Activated T-helper 17 cell treated with anti-CD3 and anti-CD28 coated beads, Interleukin-2, amount 50 U/mL, for 72 hours (primary cell): ENCODE measurements around the gene AGMO. TPM values are rescaled to one million over a fixed set of nuclear protein-coding genes. Genes with fewer than 3 reads are reported as not detected.

Experiments used
- ATAC-seq: fragments of 150-1000 bp; cut with Tn5 transposase; replicated peaks from 2 replicates; pipeline ENCODE4 v1.10.0; 2021; ENCODE audit warnings: mild to moderate bottlenecking, moderate library complexity
- H3K27ac Mint-ChIP-seq: one replicate; pipeline ENCODE4 v1.8.0; 2022; ENCODE audit warnings: mixed read lengths
- H3K27me3 Mint-ChIP-seq: one replicate; pipeline ENCODE4 v1.8.0; 2022; ENCODE audit warnings: mixed read lengths
- H3K36me3 Mint-ChIP-seq: one replicate; pipeline ENCODE4 v1.8.0; 2022; ENCODE audit warnings: low read depth, mild to moderate bottlenecking, mixed read lengths
- H3K4me1 Mint-ChIP-seq: one replicate; pipeline ENCODE4 v1.8.0; 2022; ENCODE audit warnings: mixed read lengths
- H3K4me3 Mint-ChIP-seq: one replicate; pipeline ENCODE4 v1.8.0; 2022; ENCODE audit warnings: mild to moderate bottlenecking, mixed read lengths
- H3K9me3 Mint-ChIP-seq: one replicate; pipeline ENCODE4 v1.8.0; 2022; ENCODE audit warnings: mixed read lengths
- total RNA-seq, 2 donors: library from RNA; stranded (reverse); gene quantifications; one replicate each; pipeline ENCODE4 v1.2.3, GENCODE V29; 2022

AGMO gene
- total RNA-seq, 2 donors from 2014 or later: not detected

DNA sequence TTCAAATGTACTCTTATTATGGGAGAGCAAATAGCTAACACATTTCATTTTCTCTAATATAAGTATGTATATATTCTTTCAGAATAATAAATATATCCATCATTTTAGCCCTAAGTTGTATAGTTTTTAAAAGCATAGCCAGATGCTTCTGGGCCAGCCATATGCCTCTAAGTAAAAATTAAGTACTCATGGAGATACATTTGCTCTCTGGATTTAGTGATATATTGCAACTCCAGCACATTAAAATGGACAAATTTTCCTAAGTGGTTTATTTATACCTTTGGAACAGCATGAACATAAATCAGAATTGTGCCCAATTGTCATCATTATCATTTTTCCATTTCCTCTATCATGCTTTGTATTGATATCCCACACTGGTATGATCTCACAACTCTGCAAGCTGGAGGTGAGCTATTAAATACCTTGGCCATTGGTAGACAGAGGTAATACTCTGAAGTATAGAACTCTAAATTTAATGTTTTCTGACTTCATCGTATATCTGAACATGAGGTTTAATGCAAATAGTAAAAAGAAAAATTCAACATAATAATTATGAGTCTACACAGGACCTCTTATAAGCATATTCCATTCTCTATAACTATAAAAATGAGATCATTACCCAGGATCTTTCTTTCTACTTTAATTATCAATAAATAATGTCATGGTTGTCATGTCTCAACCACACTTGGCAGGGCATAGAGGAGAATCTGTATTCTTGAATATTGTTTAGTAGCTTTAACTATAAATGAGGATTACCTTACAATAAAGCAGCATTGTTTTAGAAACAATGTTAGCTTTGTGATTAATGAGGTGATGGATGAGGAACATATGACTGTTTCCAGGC, 90.8 kb downstream of the AGMO start:
- H3K4me1 Mint-ChIP-seq: no peaks in the 10 kb centered on the region
- H3K27ac Mint-ChIP-seq: no peak overlapping the region
- no peak for ATAC-seq
- peaks cover 4% of the 10 kb centered on the region for H3K9me3 Mint-ChIP-seq
- H3K27me3 Mint-ChIP-seq: no peaks in the 10 kb centered on the region
- H3K4me3 Mint-ChIP-seq: no peak overlapping the region
- H3K36me3 Mint-ChIP-seq: no peaks in the 10 kb centered on the region

GRCh38 chr7:15464667-15465121, 97.1 kb downstream of the AGMO start:
- peaks cover 4% of the 10 kb centered on the region for H3K9me3 Mint-ChIP-seq
- no peak overlapping the region for H3K4me3 Mint-ChIP-seq
- no peaks in the 10 kb centered on the region for H3K27me3 Mint-ChIP-seq

GRCh38 chr7:15463801-15464666, 97.8 kb downstream of the AGMO start:
- Mint-ChIP-seq H3K4me3 (no peak overlapping the region), H3K27ac (no peak overlapping the region), H3K27me3 (no peaks in the 10 kb centered on the region), H3K4me1 (no peaks in the 10 kb centered on the region), H3K9me3 (peaks cover 4% of the 10 kb centered on the region), H3K36me3 (no peaks in the 10 kb centered on the region)
- no peak for ATAC-seq

More at GRCh38 chr7:15464667-15465121, 97.1 kb downstream of the AGMO start:
- Mint-ChIP-seq H3K27ac (no peak overlapping the region), H3K4me1 (no peaks in the 10 kb centered on the region), H3K36me3 (no peaks in the 10 kb centered on the region)
- no peak for ATAC-seq

DNA sequence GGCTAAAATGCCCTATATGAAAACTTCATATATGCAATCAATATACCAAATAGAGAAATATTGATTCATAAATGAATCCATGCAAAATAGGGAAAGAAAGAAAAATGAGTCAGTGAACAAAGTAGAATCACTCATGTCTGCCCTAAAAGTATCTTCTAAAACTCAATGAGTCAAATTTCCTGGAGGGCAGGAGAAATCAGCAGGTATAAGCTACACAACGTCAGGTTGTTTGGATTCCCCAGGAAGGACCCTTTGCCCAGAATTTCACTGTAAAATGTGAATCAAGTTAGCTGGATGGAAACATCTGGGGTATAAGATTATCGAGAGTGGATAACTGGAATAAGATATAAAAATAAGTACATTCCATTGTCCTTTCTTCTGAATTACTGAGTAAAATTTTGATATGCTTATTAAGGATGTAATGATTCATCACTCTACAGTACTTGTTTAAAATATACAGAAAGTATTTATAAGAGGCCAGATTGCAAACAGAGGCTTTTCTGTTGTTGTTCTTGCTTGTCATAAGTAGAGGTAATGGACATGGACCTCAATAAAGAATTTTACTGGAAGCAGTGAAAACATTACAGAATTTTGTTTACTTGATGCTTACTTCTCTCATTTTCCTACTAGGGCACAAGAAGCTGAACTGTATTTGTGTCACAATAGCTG, 99.0 kb downstream of the AGMO start:
- Mint-ChIP-seq H3K4me1 (no peaks in the 10 kb centered on the region), H3K27me3 (no peaks in the 10 kb centered on the region), H3K4me3 (no peak overlapping the region), H3K27ac (no peak overlapping the region), H3K36me3 (no peaks in the 10 kb centered on the region), H3K9me3 (peaks cover 8% of the 10 kb centered on the region)
- no peak for ATAC-seq

GRCh38 chr7:15461576-15461975, 100.2 kb downstream of the AGMO start:
- Mint-ChIP-seq H3K4me3 (no peak overlapping the region), H3K9me3 (peaks cover 8% of the 10 kb centered on the region), H3K36me3 (no peaks in the 10 kb centered on the region), H3K27ac (no peak overlapping the region), H3K4me1 (no peaks in the 10 kb centered on the region), H3K27me3 (no peaks in the 10 kb centered on the region)
- no peak for ATAC-seq

- H3K9me3 Mint-ChIP-seq: peaks cover 8% of the 10 kb centered on the region
These were observed 102.7 kb downstream of the AGMO start for GRCh38 chr7:15459018-15459615.

DNA sequence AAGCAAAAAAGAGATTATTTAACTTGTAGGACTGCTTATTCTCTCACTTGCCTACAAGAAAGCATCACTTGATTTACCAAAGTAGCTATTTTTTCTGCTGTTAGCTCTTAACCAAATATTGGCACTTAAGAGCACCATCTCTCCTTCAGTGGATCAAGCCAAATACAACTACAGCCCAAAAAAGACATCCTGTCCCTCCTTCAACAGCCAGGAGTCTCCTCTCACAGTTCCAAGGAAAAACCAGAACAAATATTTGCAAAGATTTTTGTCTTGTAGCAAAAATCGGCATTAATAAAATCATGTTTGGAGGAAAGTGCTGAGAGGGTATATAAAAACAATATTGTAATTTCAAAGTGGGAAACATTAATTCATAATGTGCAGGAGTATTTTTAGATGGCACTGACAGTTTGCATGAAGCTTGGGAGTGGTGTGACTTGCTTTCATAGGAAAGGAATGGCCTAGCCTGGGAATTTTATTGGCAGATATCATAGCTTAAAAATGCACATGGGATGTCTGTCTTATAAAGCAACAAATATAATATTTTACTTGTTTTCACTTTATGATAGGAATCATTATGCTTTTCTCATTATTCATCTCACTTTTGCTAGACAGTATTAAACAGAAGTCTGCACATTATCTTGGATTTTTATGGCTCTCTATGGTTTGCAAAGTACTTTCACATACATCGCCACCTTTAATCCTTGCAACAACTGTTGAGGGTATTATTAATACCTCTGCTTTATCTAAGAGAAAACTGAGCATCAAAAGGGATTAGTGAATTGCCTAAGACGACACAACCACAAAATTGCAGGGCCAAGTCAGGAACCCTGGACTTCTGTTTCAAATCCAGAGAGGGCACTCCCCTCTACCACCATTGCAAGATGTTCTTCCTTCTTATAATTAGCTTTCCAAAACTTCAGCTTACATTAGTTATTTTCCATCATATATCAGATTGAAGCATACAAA, 103.5 kb downstream of the AGMO start:
- ATAC-seq: no peak
- Mint-ChIP-seq H3K36me3 (no peaks in the 10 kb centered on the region), H3K4me1 (no peaks in the 10 kb centered on the region), H3K4me3 (no peak overlapping the region), H3K9me3 (peaks cover 8% of the 10 kb centered on the region), H3K27me3 (no peaks in the 10 kb centered on the region), H3K27ac (no peak overlapping the region)

More at GRCh38 chr7:15459018-15459615, 102.7 kb downstream of the AGMO start:
- no peak overlapping the region for H3K4me3 Mint-ChIP-seq
- no peak for ATAC-seq
- H3K27ac Mint-ChIP-seq: no peak overlapping the region
- no peaks in the 10 kb centered on the region for H3K4me1 Mint-ChIP-seq
- H3K27me3 Mint-ChIP-seq: no peaks in the 10 kb centered on the region
- H3K36me3 Mint-ChIP-seq: no peaks in the 10 kb centered on the region

DNA sequence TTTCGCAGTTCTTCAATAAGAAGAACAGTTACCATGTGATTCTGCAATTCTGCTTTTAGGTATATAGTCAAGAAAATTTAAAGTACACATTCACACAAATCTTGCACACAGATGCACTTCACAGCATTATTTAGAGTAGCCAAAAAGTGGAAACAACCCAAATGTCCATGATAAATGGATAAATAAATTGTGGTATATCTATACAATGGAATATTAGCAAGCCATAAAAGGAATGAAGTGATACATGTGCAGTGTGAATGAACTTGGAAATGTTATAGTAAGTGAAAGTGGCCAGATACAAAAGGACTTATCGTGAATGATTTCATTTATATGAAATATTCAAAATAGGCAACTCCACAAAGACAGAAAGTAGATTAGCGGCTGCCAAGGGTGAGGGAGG, 109.1 kb downstream of the AGMO start:
- Mint-ChIP-seq H3K4me3 (no peak overlapping the region), H3K9me3 (peaks cover 6% of the 10 kb centered on the region), H3K4me1 (no peaks in the 10 kb centered on the region), H3K27ac (no peak overlapping the region), H3K27me3 (no peaks in the 10 kb centered on the region), H3K36me3 (no peaks in the 10 kb centered on the region)
- no peak for ATAC-seq

- no peak for ATAC-seq
- Mint-ChIP-seq H3K27ac (no peak overlapping the region), H3K27me3 (no peaks in the 10 kb centered on the region), H3K4me1 (no peaks in the 10 kb centered on the region), H3K4me3 (no peak overlapping the region), H3K36me3 (no peaks in the 10 kb centered on the region), H3K9me3 (peaks cover 13% of the 10 kb centered on the region)
These were observed 115.1 kb downstream of the AGMO start for GRCh38 chr7:15446722-15447121.

DNA sequence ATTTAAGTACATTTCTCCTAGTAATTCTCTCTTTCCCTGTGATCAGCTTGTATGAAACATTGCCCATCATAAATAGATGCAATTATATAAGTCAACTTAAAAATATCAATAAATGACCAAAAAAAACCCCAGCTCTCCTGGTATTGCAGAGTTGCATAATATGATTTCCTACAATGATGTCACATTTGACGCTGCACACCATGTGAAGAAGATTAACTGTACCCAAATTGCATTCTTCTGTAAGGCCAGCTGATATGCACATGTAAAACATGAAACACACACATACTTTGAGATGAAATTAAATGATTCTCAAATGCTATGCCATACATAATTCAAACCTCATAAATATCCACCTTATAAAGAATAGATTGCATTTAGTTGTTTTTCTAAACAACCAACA, 115.5 kb downstream of the AGMO start:
- Mint-ChIP-seq H3K27me3 (no peaks in the 10 kb centered on the region), H3K4me3 (no peak overlapping the region), H3K27ac (no peak overlapping the region), H3K9me3 (peaks cover 10% of the 10 kb centered on the region), H3K36me3 (no peaks in the 10 kb centered on the region), H3K4me1 (no peaks in the 10 kb centered on the region)
- ATAC-seq: no peak

DNA sequence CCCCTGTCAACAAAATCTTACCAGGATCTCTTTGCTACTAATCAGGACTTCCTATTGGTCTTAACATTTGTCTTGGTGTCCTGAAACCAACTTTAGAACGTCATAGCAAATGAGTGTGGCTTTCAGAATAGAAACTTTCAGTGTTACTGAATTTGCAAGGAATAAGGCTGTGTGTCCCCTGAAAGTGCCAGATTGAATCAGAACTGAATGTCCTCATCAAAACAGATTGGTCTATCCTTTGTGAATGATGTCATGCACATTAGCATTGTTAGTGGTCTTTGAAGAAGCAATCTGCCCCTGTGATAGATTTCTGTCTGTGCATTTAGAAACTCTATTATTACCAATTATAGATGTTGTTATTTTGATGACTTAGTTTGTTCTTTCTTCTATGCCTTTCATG, 119.9 kb downstream of the AGMO start:
- no peaks in the 10 kb centered on the region for H3K4me1 Mint-ChIP-seq
- no peak overlapping the region for H3K27ac Mint-ChIP-seq
- no peak for ATAC-seq
- H3K36me3 Mint-ChIP-seq: no peaks in the 10 kb centered on the region
- peaks cover 17% of the 10 kb centered on the region for H3K9me3 Mint-ChIP-seq
- no peaks in the 10 kb centered on the region for H3K27me3 Mint-ChIP-seq
- H3K4me3 Mint-ChIP-seq: no peak overlapping the region

DNA sequence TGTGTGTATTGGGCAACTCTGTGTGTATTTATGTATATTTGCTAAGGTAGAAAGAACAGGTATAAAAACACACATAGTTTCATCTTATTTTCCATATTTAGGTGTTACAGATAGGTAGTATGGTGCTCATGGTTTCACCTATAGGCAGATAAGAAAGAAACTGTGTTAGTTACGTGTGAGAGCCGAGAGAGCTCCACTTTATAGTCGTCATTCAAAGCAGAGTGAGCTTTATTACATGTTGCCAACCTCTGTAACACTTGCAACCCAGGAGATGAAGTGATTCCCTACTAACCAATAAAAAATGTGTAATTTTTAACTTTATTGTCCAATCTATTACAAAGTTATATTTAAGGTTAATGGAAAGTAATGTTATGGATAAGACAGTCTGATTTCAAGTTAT, 121.3 kb downstream of the AGMO start:
- H3K4me1 Mint-ChIP-seq: no peaks in the 10 kb centered on the region
- H3K4me3 Mint-ChIP-seq: no peak overlapping the region

GRCh38 chr7:15439853-15440252, 122.0 kb downstream of the AGMO start:
- no peaks in the 10 kb centered on the region for H3K27me3 Mint-ChIP-seq
- ATAC-seq: no peak
- H3K9me3 Mint-ChIP-seq: peaks cover 22% of the 10 kb centered on the region
- H3K27ac Mint-ChIP-seq: no peak overlapping the region
- no peaks in the 10 kb centered on the region for H3K4me1 Mint-ChIP-seq
- no peaks in the 10 kb centered on the region for H3K36me3 Mint-ChIP-seq
- no peak overlapping the region for H3K4me3 Mint-ChIP-seq

More for the DNA sequence above, 121.3 kb downstream of the AGMO start:
- Mint-ChIP-seq H3K27me3 (no peaks in the 10 kb centered on the region), H3K36me3 (no peaks in the 10 kb centered on the region), H3K9me3 (peaks cover 22% of the 10 kb centered on the region), H3K27ac (no peak overlapping the region)
- no peak for ATAC-seq
